H1 (cell line): ENCODE measurements around the gene TEAD1. TPM values are rescaled to one million over a fixed set of nuclear protein-coding genes. Genes with fewer than 3 reads are reported as not detected.

ENCODE experiments used
- CTCF ChIA-PET: fragments of 300-600 bp; sonication (Branson Sonifier 250); formaldehyde crosslinking; loops from one replicate; lab custom pipeline; 2021; ENCODE audit not compliant: partially characterized antibody; lab: Charles Lee
- POLR2A ChIA-PET: fragments of 300-600 bp; sonication (Branson Sonifier 250); formaldehyde crosslinking; loops from one replicate; lab custom pipeline; 2021; ENCODE audit warnings: inconsistent platforms; ENCODE audit not compliant: partially characterized antibody; lab: Charles Lee
- DNase-seq, 2 experiments: peaks; one replicate each; pipeline versions ENCODE4 v3.0.0 to v3.0.0-alpha.2; 2010 to 2022; ENCODE audit warnings: low spot score in 2 of 2, low read depth in 1 of 2, mixed read lengths in 1 of 2
- FAIRE-seq: peaks from 2 replicates; lab custom pipeline; 2011; peaks lifted over from hg19 to GRCh38; lab: Jason Lieb, UNC
- H2AFZ ChIP-seq: 2 replicates; pipeline ENCODE4 v1.8.1; 2012; ENCODE audit warnings: low read length, inconsistent platforms
- H2AK5ac ChIP-seq: 2 replicates; pipeline ENCODE4 v1.6.1; 2013; ENCODE audit warnings: low read depth, low read length
- H2BK120ac ChIP-seq: replicated peaks from 2 replicates; pipeline ENCODE3; 2013; ENCODE audit warnings: low read depth, low read length, inconsistent platforms
- H2BK12ac ChIP-seq: 2 replicates; pipeline ENCODE4 v1.6.1; 2013; ENCODE audit warnings: low read depth, low read length
- H2BK15ac ChIP-seq: 2 replicates; pipeline ENCODE4 v1.6.1; 2013; ENCODE audit warnings: low read length
- H2BK20ac ChIP-seq: 2 replicates; pipeline ENCODE4 v1.6.1; 2013; ENCODE audit warnings: low read length
- H2BK5ac ChIP-seq: 2 replicates; pipeline ENCODE4 v1.6.1; 2013; ENCODE audit warnings: low read depth, low read length
- H3K14ac ChIP-seq: 2 replicates; pipeline ENCODE4 v1.6.1; 2013; ENCODE audit warnings: inconsistent platforms; ENCODE audit not compliant: insufficient read length
- H3K18ac ChIP-seq: 2 replicates; pipeline ENCODE4 v1.6.1; 2013; ENCODE audit warnings: low read length; ENCODE audit errors: extremely low read depth
- H3K23ac ChIP-seq: 2 replicates; pipeline ENCODE4 v1.6.1; 2013; ENCODE audit warnings: inconsistent platforms; ENCODE audit not compliant: insufficient read length
- H3K23me2 ChIP-seq: 2 replicates; pipeline ENCODE4 v1.6.1; 2013; ENCODE audit warnings: low read depth, low read length
- H3K27ac ChIP-seq: 2 replicates; pipeline ENCODE4 v1.6.1; 2011; ENCODE audit warnings: low read depth, low read length, inconsistent platforms
- H3K27me3 ChIP-seq, 4 experiments: replicated peaks in 1 of 4; 1 replicate in 1 of 4; 2 replicates in 3 of 4; pipeline versions ENCODE4 v1.6.1 to v1.8.1; 2011 to 2013; ENCODE audit warnings: low read length in 3 of 4, mild to moderate bottlenecking in 3 of 4, inconsistent platforms in 2 of 4, mixed read lengths in 2 of 4, moderate library complexity in 1 of 4; ENCODE audit not compliant: control insufficient read depth in 3 of 4, insufficient read depth in 3 of 4; ENCODE audit errors: extremely low read depth in 1 of 4
- H3K36me3 ChIP-seq, 4 experiments: 2 replicates each; pipeline versions ENCODE4 v1.6.1 to v1.8.1; 2011 to 2013; ENCODE audit warnings: mild to moderate bottlenecking in 4 of 4, low read length in 3 of 4, moderate library complexity in 2 of 4, control low read depth in 1 of 4, inconsistent platforms in 1 of 4; ENCODE audit not compliant: insufficient read depth in 4 of 4, control insufficient read depth in 2 of 4
- H3K4ac ChIP-seq: replicated peaks from 2 replicates; pipeline ENCODE3; 2013; ENCODE audit warnings: low read length, low read depth, mixed read lengths, inconsistent platforms; ENCODE audit not compliant: insufficient read length
- H3K4me1 ChIP-seq, 4 experiments: replicated peaks in 1 of 4; 1 replicate in 1 of 4; 2 replicates in 3 of 4; pipeline versions ENCODE4 v1.6.1 to v1.8.1; 2011 to 2013; ENCODE audit warnings: low read length in 3 of 4, inconsistent platforms in 2 of 4, mixed read lengths in 1 of 4; ENCODE audit not compliant: insufficient read depth in 4 of 4, control insufficient read depth in 3 of 4
- H3K4me2 ChIP-seq, 2 experiments: 2 replicates each; pipeline versions ENCODE4 v1.6.1 to v1.8.1; 2011 to 2013; ENCODE audit warnings: low read depth in 2 of 2, low read length in 2 of 2, control low read depth in 1 of 2, inconsistent platforms in 1 of 2, mild to moderate bottlenecking in 1 of 2; ENCODE audit not compliant: insufficient read depth in 1 of 2
- H3K4me3 ChIP-seq, 4 experiments: fragments of 200-600, 300-600 bp in 1 of 4; sonication (generic), shearing (Covaris generic), sonication (Bioruptor Twin) in 1 of 4; 2 replicates each; pipeline versions ENCODE4 v1.5.1 to v1.8.1; 2011 to 2016; ENCODE audit warnings: low read length in 4 of 4, low read depth in 3 of 4, control low read depth in 2 of 4, inconsistent platforms in 2 of 4, mild to moderate bottlenecking in 2 of 4, mixed read lengths in 1 of 4, moderate library complexity in 1 of 4; ENCODE audit not compliant: insufficient read depth in 2 of 4; ENCODE audit errors: extremely low read depth in 1 of 4
- H3K56ac ChIP-seq: replicated peaks from 2 replicates; pipeline ENCODE3; 2013; ENCODE audit warnings: low read depth, mild to moderate bottlenecking, mixed read lengths, low read length, inconsistent platforms; ENCODE audit not compliant: insufficient read length
- H3K79me1 ChIP-seq: 2 replicates; pipeline ENCODE4 v1.6.1; 2013; ENCODE audit warnings: low read depth, low read length, control low read depth
- H3K79me2 ChIP-seq, 2 experiments: 2 replicates each; pipeline versions ENCODE4 v1.6.1 to v1.8.1; 2012 to 2013; ENCODE audit warnings: low read length in 2 of 2, mild to moderate bottlenecking in 2 of 2, inconsistent platforms in 1 of 2; ENCODE audit not compliant: insufficient read depth in 2 of 2, control insufficient read depth in 1 of 2
- H3K9ac ChIP-seq, 4 experiments: replicated peaks in 1 of 4; 1 replicate in 1 of 4; 2 replicates in 3 of 4; pipeline versions ENCODE4 v1.6.1 to v1.8.1; 2011 to 2013; ENCODE audit warnings: low read depth in 3 of 4, low read length in 3 of 4, control low read depth in 2 of 4, mild to moderate bottlenecking in 2 of 4, moderate library complexity in 2 of 4, inconsistent platforms in 1 of 4; ENCODE audit errors: extremely low read depth in 1 of 4
- H3K9me3 ChIP-seq, 2 experiments: 2 replicates each; pipeline versions ENCODE4 v1.6.1 to v1.8.1; 2012 to 2013; ENCODE audit warnings: mild to moderate bottlenecking in 2 of 2, moderate library complexity in 2 of 2, control low read depth in 1 of 2, inconsistent platforms in 1 of 2, low read depth in 1 of 2, low read length in 1 of 2, mixed read lengths in 1 of 2; ENCODE audit not compliant: insufficient read depth in 2 of 2
- H4K20me1 ChIP-seq, 2 experiments: replicated peaks in 1 of 2; 2 replicates each; pipeline versions ENCODE3 to v1.8.1; 2011 to 2013; ENCODE audit warnings: inconsistent platforms in 2 of 2, low read length in 2 of 2, mild to moderate bottlenecking in 1 of 2; ENCODE audit not compliant: insufficient read depth in 2 of 2, control insufficient read depth in 1 of 2
- H4K5ac ChIP-seq: 2 replicates; pipeline ENCODE4 v1.6.1; 2013; ENCODE audit warnings: low read length, low read depth, mixed read lengths, inconsistent platforms; ENCODE audit not compliant: insufficient read length
- H4K8ac ChIP-seq: 2 replicates; pipeline ENCODE4 v1.8.0; 2013; ENCODE audit warnings: mild to moderate bottlenecking, moderate library complexity, low read length, inconsistent platforms; ENCODE audit not compliant: insufficient read depth; ENCODE audit errors: extremely low read depth
- H4K91ac ChIP-seq: replicated peaks from 2 replicates; pipeline ENCODE3; 2013; ENCODE audit warnings: low read length, mixed read lengths, inconsistent platforms; ENCODE audit not compliant: insufficient read length
- CHD1 ChIP-seq: IDR thresholded peaks from 2 replicates; pipeline ENCODE4 v1.6.1; 2012; ENCODE audit warnings: low read depth, low read length, improper control_type of control experiment
- WGBS, 2 experiments: shearing (Covaris generic) in 1 of 2; methylation state at CpG; one replicate each; pipeline versions ENCODE4 v1.1.6 to v1.1.7; 2013 to 2015; ENCODE audit warnings: low lambda C conversion rate in 2 of 2, mixed read lengths in 2 of 2, inconsistent platforms in 1 of 2, low coverage in 1 of 2, missing lambda C conversion rate in 1 of 2; ENCODE audit not compliant: insufficient replicate concordance in 2 of 2, insufficient coverage in 1 of 2, insufficient read length in 1 of 2; ENCODE audit errors: extremely low coverage in 1 of 2, missing lambda C conversion rate in 1 of 2; 5-methylcytosine and 5-hydroxymethylcytosine counted together
- polyA plus RNA-seq, 7 experiments: library from polyadenylated mRNA; depleted of rRNA in 3 of 7; stranded (reverse) in 5 of 7; unstranded in 2 of 7; fragments of >200 nt in 5 of 7; fragments of 200-250 nt in 2 of 7; gene quantifications; 1 replicate in 5 of 7; 2 replicates in 1 of 7; 4 replicates in 1 of 7; pipeline versions ENCODE4 v1.2.1 to v1.2.3, GENCODE V29; 2011 to 2013; ENCODE audit warnings: missing spikeins in 2 of 7, mixed read lengths in 2 of 7
- total RNA-seq: library from RNA; stranded (reverse); fragmentation: NEBNext Ultra II Directional; extraction: Animal tissue kit (Norgen Biotek cat#: 25700); gene quantifications from 2 replicates; pipeline ENCODE4 v1.2.1, GENCODE V29; 2021

The TEAD1 gene
- total and polyA plus RNA-seq, 2 of the 8 experiments (the other 6 are each of a cell fraction or from before 2014, with no cell fraction given) = 15.6 to 67.4 TPM

GRCh38 chr11:12848413-12848812 is 174.2 kb downstream of the TEAD1 start:
- Histone ChIP-seq H4K91ac (no peak overlapping the region), H3K18ac (no peak overlapping the region), H2BK15ac (no peak overlapping the region), H4K8ac (no peak overlapping the region), H3K14ac (no peak overlapping the region), H3K79me1 (no peaks in the 10 kb centered on the region; the same call in 1 of the 2 replicates), H4K5ac (no peak overlapping the region), H3K27me3 (no peaks in the 10 kb centered on the region), H2AK5ac (no peak overlapping the region), H2BK20ac (no peak overlapping the region), H2AFZ (no peak overlapping the region), H3K23me2 (no peaks in the 10 kb centered on the region), H3K9ac (no peak overlapping the region), H3K36me3 (no peaks in the 10 kb centered on the region), H3K4me2 (no peak overlapping the region), H2BK5ac (no peak overlapping the region), H3K27ac (no peak overlapping the region), H3K4ac (no peak overlapping the region), H3K9me3 (no peaks in the 10 kb centered on the region), H2BK12ac (no peak overlapping the region), H3K79me2 (peaks cover 0 to 74% of the 10 kb centered on the region in 2 experiments; a peak in 2 of 4 replicates), H3K23ac (no peak overlapping the region), H3K56ac (no peak overlapping the region), H3K4me3 (no peak overlapping the region), H2BK120ac (no peak overlapping the region), H3K4me1 (peaks cover 8 to 27% (median 15%) of the 10 kb centered on the region in 4 experiments; a peak in 6 of 7 replicates), H4K20me1 (no peaks in the 10 kb centered on the region)
- DNase-seq = no peak
- ChIA-PET CTCF (interaction anchor here (0.6 to 2.7 kb wide), 4 partner anchors 9 to 167 kb away, joined by 3 to 9 read pairs (median 4); no protein-coding TSS in a partner anchor), POLR2A (no interaction called here)
- no peak for FAIRE-seq
- 100% methylated on average over 3 of the region's 3 CpGs; no CpG with 5 or more reads in 1 of the 2 experiments for WGBS, 2 experiments
- no peak for TF ChIP-seq CHD1
